SU-DHL-6 (cell line): ENCODE results near the gene SLC12A2.

Source experiments
- CTCF ChIP-seq: fragments of 200-600 bp; sonication (generic); IDR thresholded peaks from one replicate; pipeline ENCODE4 v1.5.1; 2017; ENCODE audit warnings: antibody characterized with exemption, mild to moderate bottlenecking, low read length, moderate library complexity; ENCODE audit not compliant: insufficient read depth, poor library complexity, severe bottlenecking
- EZH2phosphoT487 ChIP-seq: fragments of 200-600 bp; sonication (generic), shearing (Covaris generic); conservative IDR thresholded peaks from 2 replicates; pipeline ENCODE4 v1.6.1; 2018; ENCODE audit warnings: mild to moderate bottlenecking, antibody characterized with exemption, low read length, moderate library complexity, mixed read lengths

- TF ChIP-seq CTCF (no peak), EZH2phosphoT487 (no peak)
These were observed 153.4 kb downstream of the SLC12A2 start for GRCh38 chr5:128237000-128237399.
